ENCODE results near the gene TSPAN32. TPM values are rescaled to one million over a fixed set of nuclear protein-coding genes. Genes with fewer than 3 reads are reported as not detected.

The TSPAN32 gene
- total RNA-seq, 4 donors from 2014 or later = not detected

- in situ Hi-C loops (cut with MboI; ENCODE audit: low sequenced_read_pairs in 4 of 4) (loop anchor here in 2 of 4 donors (5.0 to 10.0 kb wide), 2 partner anchors 100 to 107 kb away; no protein-coding TSS in a partner anchor), intact Hi-C loops (cut with DNase I; ENCODE audit: low total_unique reads) (no loop called here)
- Histone ChIP-seq H3K27me3 (no peaks in the 10 kb centered on the region), H3K4me3 (no peak overlapping the region), H3K27ac (no peak overlapping the region), H3K4me1 (peaks cover 8 to 13% of the 10 kb centered on the region in 2 donors), H3K36me3 (no peaks in the 10 kb centered on the region), H3K9me3 (peaks cover 0 to 5% (median 0%) of the 10 kb centered on the region in 3 donors)
- no peak for TF ChIP-seq CTCF (IDR thresholded peaks at IDR 0.05 in 4 of 5, conservative IDR thresholded peaks at IDR 0.05 in 1 of 5)
- no peak for TF ChIP-seq POLR2A (IDR thresholded peaks at IDR 0.05)
- DNase-seq = no peak
- ATAC-seq = no peak
These were observed 15.7 kb downstream of the TSPAN32 start for GRCh38 chr11:2317354-2318050.

DNA sequence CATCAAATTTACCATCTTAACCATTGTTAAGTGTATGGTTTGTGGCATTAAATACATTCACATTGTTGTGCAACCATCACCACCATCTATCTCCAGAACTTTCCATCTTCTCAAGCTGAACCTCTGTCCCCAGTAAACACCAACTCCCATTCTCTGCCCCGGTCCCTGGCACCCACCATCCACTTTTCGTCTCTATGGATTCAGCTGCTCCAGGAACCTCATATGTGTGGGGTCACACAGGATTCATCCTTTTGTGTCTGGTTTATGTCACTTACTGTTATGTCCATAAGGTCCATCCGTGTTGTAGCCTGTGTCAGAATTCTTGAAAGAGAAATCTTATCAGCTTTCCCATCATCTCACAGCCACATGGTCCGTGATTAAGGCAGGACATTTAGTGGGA, 16.3 kb downstream of the TSPAN32 start:
- intact Hi-C loops (cut with DNase I; ENCODE audit: low total_unique reads) = no loop called here

GRCh38 chr11:2318707-2319106, 16.9 kb downstream of the TSPAN32 start:
- Histone ChIP-seq H3K4me3 (no peak overlapping the region), H3K27me3 (no peaks in the 10 kb centered on the region), H3K36me3 (no peaks in the 10 kb centered on the region), H3K27ac (no peak overlapping the region), H3K4me1 (peaks cover 8 to 13% of the 10 kb centered on the region in 2 donors), H3K9me3 (peaks cover 0 to 5% (median 0%) of the 10 kb centered on the region in 3 donors)
- TF ChIP-seq CTCF (IDR thresholded peaks at IDR 0.05 in 4 of 5, conservative IDR thresholded peaks at IDR 0.05 in 1 of 5) (no peak), POLR2A (IDR thresholded peaks at IDR 0.05) (no peak)
- in situ Hi-C loops (cut with MboI; ENCODE audit: low sequenced_read_pairs in 4 of 4) = loop anchor here in 2 of 4 donors (5.0 to 10.0 kb wide), 2 partner anchors 99 to 106 kb away; no protein-coding TSS in a partner anchor
- intact Hi-C loops (cut with DNase I; ENCODE audit: low total_unique reads) = no loop called here
- DNase-seq (no peak), ATAC-seq (no peak)

More for the DNA sequence above, 16.3 kb downstream of the TSPAN32 start:
- no peak for ATAC-seq
- TF ChIP-seq POLR2A (IDR thresholded peaks at IDR 0.05) = no peak
- no peak for TF ChIP-seq CTCF (IDR thresholded peaks at IDR 0.05 in 4 of 5, conservative IDR thresholded peaks at IDR 0.05 in 1 of 5)
- Histone ChIP-seq H3K36me3 (no peaks in the 10 kb centered on the region), H3K9me3 (peaks cover 0 to 5% (median 0%) of the 10 kb centered on the region in 3 donors), H3K27ac (no peak overlapping the region), H3K4me1 (peaks cover 8 to 13% of the 10 kb centered on the region in 2 donors), H3K27me3 (no peaks in the 10 kb centered on the region), H3K4me3 (no peak overlapping the region)
- no peak for DNase-seq
- in situ Hi-C loops (cut with MboI; ENCODE audit: low sequenced_read_pairs in 4 of 4) = loop anchor here in 2 of 4 donors (5.0 to 10.0 kb wide), 2 partner anchors 99 to 107 kb away; no protein-coding TSS in a partner anchor

- Histone ChIP-seq H3K27me3 (no peaks in the 10 kb centered on the region), H3K27ac (no peak overlapping the region), H3K4me1 (peaks cover 0 to 5% of the 10 kb centered on the region in 2 donors), H3K4me3 (no peak overlapping the region), H3K9me3 (peaks cover 0 to 5% (median 0%) of the 10 kb centered on the region in 3 donors), H3K36me3 (no peaks in the 10 kb centered on the region)
- no peak for TF ChIP-seq POLR2A (IDR thresholded peaks at IDR 0.05)
- TF ChIP-seq CTCF (IDR thresholded peaks at IDR 0.05 in 4 of 5, conservative IDR thresholded peaks at IDR 0.05 in 1 of 5) = no peak
- in situ Hi-C loops (cut with MboI; ENCODE audit: low sequenced_read_pairs in 4 of 4) = loop anchor here in 2 of 4 donors (5.0 to 10.0 kb wide), 2 partner anchors 97 to 105 kb away; no protein-coding TSS in a partner anchor
- DNase-seq = no peak
- no peak for ATAC-seq
- intact Hi-C loops (cut with DNase I; ENCODE audit: low total_unique reads) = loop anchor here (10.0 kb wide), 1 partner anchor 455 kb away; no protein-coding TSS in a partner anchor
These were observed 18.1 kb downstream of the TSPAN32 start for GRCh38 chr11:2319791-2320472.
